H1 (cell line): ENCODE data around the gene DAB2IP. TPM values are rescaled to one million over a fixed set of nuclear protein-coding genes. Genes with fewer than 3 reads are reported as not detected.

ENCODE experiments used
- CTCF ChIA-PET: fragments of 300-600 bp; sonication (Branson Sonifier 250); formaldehyde crosslinking; loops from one replicate; lab custom pipeline; 2021; ENCODE audit not compliant: partially characterized antibody; lab: Charles Lee
- POLR2A ChIA-PET: fragments of 300-600 bp; sonication (Branson Sonifier 250); formaldehyde crosslinking; loops from one replicate; lab custom pipeline; 2021; ENCODE audit warnings: inconsistent platforms; ENCODE audit not compliant: partially characterized antibody; lab: Charles Lee
- DNase-seq, 2 experiments: peaks; one replicate each; pipeline versions ENCODE4 v3.0.0 to v3.0.0-alpha.2; 2010 to 2022; ENCODE audit warnings: low spot score in 2 of 2, low read depth in 1 of 2, mixed read lengths in 1 of 2
- FAIRE-seq: peaks from 2 replicates; lab custom pipeline; 2011; peaks lifted over from hg19 to GRCh38; lab: Jason Lieb, UNC
- H2AFZ ChIP-seq: 2 replicates; pipeline ENCODE4 v1.8.1; 2012; ENCODE audit warnings: low read length, inconsistent platforms
- H2AK5ac ChIP-seq: 2 replicates; pipeline ENCODE4 v1.6.1; 2013; ENCODE audit warnings: low read depth, low read length
- H2BK120ac ChIP-seq: replicated peaks from 2 replicates; pipeline ENCODE3; 2013; ENCODE audit warnings: low read depth, low read length, inconsistent platforms
- H2BK12ac ChIP-seq: 2 replicates; pipeline ENCODE4 v1.6.1; 2013; ENCODE audit warnings: low read depth, low read length
- H2BK15ac ChIP-seq: 2 replicates; pipeline ENCODE4 v1.6.1; 2013; ENCODE audit warnings: low read length
- H2BK20ac ChIP-seq: 2 replicates; pipeline ENCODE4 v1.6.1; 2013; ENCODE audit warnings: low read length
- H2BK5ac ChIP-seq: 2 replicates; pipeline ENCODE4 v1.6.1; 2013; ENCODE audit warnings: low read depth, low read length
- H3K14ac ChIP-seq: 2 replicates; pipeline ENCODE4 v1.6.1; 2013; ENCODE audit warnings: inconsistent platforms; ENCODE audit not compliant: insufficient read length
- H3K18ac ChIP-seq: 2 replicates; pipeline ENCODE4 v1.6.1; 2013; ENCODE audit warnings: low read length; ENCODE audit errors: extremely low read depth
- H3K23ac ChIP-seq: 2 replicates; pipeline ENCODE4 v1.6.1; 2013; ENCODE audit warnings: inconsistent platforms; ENCODE audit not compliant: insufficient read length
- H3K23me2 ChIP-seq: 2 replicates; pipeline ENCODE4 v1.6.1; 2013; ENCODE audit warnings: low read depth, low read length
- H3K27ac ChIP-seq: 2 replicates; pipeline ENCODE4 v1.6.1; 2011; ENCODE audit warnings: low read depth, low read length, inconsistent platforms
- H3K27me3 ChIP-seq, 4 experiments: replicated peaks in 1 of 4; 1 replicate in 1 of 4; 2 replicates in 3 of 4; pipeline versions ENCODE4 v1.6.1 to v1.8.1; 2011 to 2013; ENCODE audit warnings: low read length in 3 of 4, mild to moderate bottlenecking in 3 of 4, inconsistent platforms in 2 of 4, mixed read lengths in 2 of 4, moderate library complexity in 1 of 4; ENCODE audit not compliant: control insufficient read depth in 3 of 4, insufficient read depth in 3 of 4; ENCODE audit errors: extremely low read depth in 1 of 4
- H3K36me3 ChIP-seq, 4 experiments: 2 replicates each; pipeline versions ENCODE4 v1.6.1 to v1.8.1; 2011 to 2013; ENCODE audit warnings: mild to moderate bottlenecking in 4 of 4, low read length in 3 of 4, moderate library complexity in 2 of 4, control low read depth in 1 of 4, inconsistent platforms in 1 of 4; ENCODE audit not compliant: insufficient read depth in 4 of 4, control insufficient read depth in 2 of 4
- H3K4ac ChIP-seq: replicated peaks from 2 replicates; pipeline ENCODE3; 2013; ENCODE audit warnings: low read length, low read depth, mixed read lengths, inconsistent platforms; ENCODE audit not compliant: insufficient read length
- H3K4me1 ChIP-seq, 4 experiments: replicated peaks in 1 of 4; 1 replicate in 1 of 4; 2 replicates in 3 of 4; pipeline versions ENCODE4 v1.6.1 to v1.8.1; 2011 to 2013; ENCODE audit warnings: low read length in 3 of 4, inconsistent platforms in 2 of 4, mixed read lengths in 1 of 4; ENCODE audit not compliant: insufficient read depth in 4 of 4, control insufficient read depth in 3 of 4
- H3K4me2 ChIP-seq, 2 experiments: 2 replicates each; pipeline versions ENCODE4 v1.6.1 to v1.8.1; 2011 to 2013; ENCODE audit warnings: low read depth in 2 of 2, low read length in 2 of 2, control low read depth in 1 of 2, inconsistent platforms in 1 of 2, mild to moderate bottlenecking in 1 of 2; ENCODE audit not compliant: insufficient read depth in 1 of 2
- H3K4me3 ChIP-seq, 4 experiments: fragments of 200-600, 300-600 bp in 1 of 4; sonication (generic), shearing (Covaris generic), sonication (Bioruptor Twin) in 1 of 4; 2 replicates each; pipeline versions ENCODE4 v1.5.1 to v1.8.1; 2011 to 2016; ENCODE audit warnings: low read length in 4 of 4, low read depth in 3 of 4, control low read depth in 2 of 4, inconsistent platforms in 2 of 4, mild to moderate bottlenecking in 2 of 4, mixed read lengths in 1 of 4, moderate library complexity in 1 of 4; ENCODE audit not compliant: insufficient read depth in 2 of 4; ENCODE audit errors: extremely low read depth in 1 of 4
- H3K56ac ChIP-seq: replicated peaks from 2 replicates; pipeline ENCODE3; 2013; ENCODE audit warnings: low read depth, mild to moderate bottlenecking, mixed read lengths, low read length, inconsistent platforms; ENCODE audit not compliant: insufficient read length
- H3K79me1 ChIP-seq: 2 replicates; pipeline ENCODE4 v1.6.1; 2013; ENCODE audit warnings: low read depth, low read length, control low read depth
- H3K79me2 ChIP-seq, 2 experiments: 2 replicates each; pipeline versions ENCODE4 v1.6.1 to v1.8.1; 2012 to 2013; ENCODE audit warnings: low read length in 2 of 2, mild to moderate bottlenecking in 2 of 2, inconsistent platforms in 1 of 2; ENCODE audit not compliant: insufficient read depth in 2 of 2, control insufficient read depth in 1 of 2
- H3K9ac ChIP-seq, 4 experiments: replicated peaks in 1 of 4; 1 replicate in 1 of 4; 2 replicates in 3 of 4; pipeline versions ENCODE4 v1.6.1 to v1.8.1; 2011 to 2013; ENCODE audit warnings: low read depth in 3 of 4, low read length in 3 of 4, control low read depth in 2 of 4, mild to moderate bottlenecking in 2 of 4, moderate library complexity in 2 of 4, inconsistent platforms in 1 of 4; ENCODE audit errors: extremely low read depth in 1 of 4
- H3K9me3 ChIP-seq, 2 experiments: 2 replicates each; pipeline versions ENCODE4 v1.6.1 to v1.8.1; 2012 to 2013; ENCODE audit warnings: mild to moderate bottlenecking in 2 of 2, moderate library complexity in 2 of 2, control low read depth in 1 of 2, inconsistent platforms in 1 of 2, low read depth in 1 of 2, low read length in 1 of 2, mixed read lengths in 1 of 2; ENCODE audit not compliant: insufficient read depth in 2 of 2
- H4K20me1 ChIP-seq, 2 experiments: replicated peaks in 1 of 2; 2 replicates each; pipeline versions ENCODE3 to v1.8.1; 2011 to 2013; ENCODE audit warnings: inconsistent platforms in 2 of 2, low read length in 2 of 2, mild to moderate bottlenecking in 1 of 2; ENCODE audit not compliant: insufficient read depth in 2 of 2, control insufficient read depth in 1 of 2
- H4K5ac ChIP-seq: 2 replicates; pipeline ENCODE4 v1.6.1; 2013; ENCODE audit warnings: low read length, low read depth, mixed read lengths, inconsistent platforms; ENCODE audit not compliant: insufficient read length
- H4K8ac ChIP-seq: 2 replicates; pipeline ENCODE4 v1.8.0; 2013; ENCODE audit warnings: mild to moderate bottlenecking, moderate library complexity, low read length, inconsistent platforms; ENCODE audit not compliant: insufficient read depth; ENCODE audit errors: extremely low read depth
- H4K91ac ChIP-seq: replicated peaks from 2 replicates; pipeline ENCODE3; 2013; ENCODE audit warnings: low read length, mixed read lengths, inconsistent platforms; ENCODE audit not compliant: insufficient read length
- CTBP2 ChIP-seq: IDR thresholded peaks from 2 replicates; pipeline ENCODE4 v1.7.0; 2011; ENCODE audit warnings: borderline replicate concordance, mild to moderate bottlenecking, moderate library complexity, mixed read lengths, low read length; ENCODE audit not compliant: insufficient read depth, insufficient read length
- JUN ChIP-seq: IDR thresholded peaks from 2 replicates; pipeline ENCODE4 v1.6.1; 2011; ENCODE audit warnings: low read depth, mild to moderate bottlenecking, improper control_type of control experiment, low read length
- SP1 ChIP-seq: IDR thresholded peaks from 2 replicates; pipeline ENCODE4 v1.6.1; 2011; ENCODE audit warnings: low read depth, low read length
- SP2 ChIP-seq: IDR thresholded peaks from 2 replicates; pipeline ENCODE4 v1.6.1; 2012; ENCODE audit warnings: mild to moderate bottlenecking, low read length, inconsistent platforms
- WGBS, 2 experiments: shearing (Covaris generic) in 1 of 2; methylation state at CpG; one replicate each; pipeline versions ENCODE4 v1.1.6 to v1.1.7; 2013 to 2015; ENCODE audit warnings: low lambda C conversion rate in 2 of 2, mixed read lengths in 2 of 2, inconsistent platforms in 1 of 2, low coverage in 1 of 2, missing lambda C conversion rate in 1 of 2; ENCODE audit not compliant: insufficient replicate concordance in 2 of 2, insufficient coverage in 1 of 2, insufficient read length in 1 of 2; ENCODE audit errors: extremely low coverage in 1 of 2, missing lambda C conversion rate in 1 of 2; 5-methylcytosine and 5-hydroxymethylcytosine counted together
- polyA plus RNA-seq, 7 experiments: library from polyadenylated mRNA; depleted of rRNA in 3 of 7; stranded (reverse) in 5 of 7; unstranded in 2 of 7; fragments of >200 nt in 5 of 7; fragments of 200-250 nt in 2 of 7; gene quantifications; 1 replicate in 5 of 7; 2 replicates in 1 of 7; 4 replicates in 1 of 7; pipeline versions ENCODE4 v1.2.1 to v1.2.3, GENCODE V29; 2011 to 2013; ENCODE audit warnings: missing spikeins in 2 of 7, mixed read lengths in 2 of 7
- total RNA-seq: library from RNA; stranded (reverse); fragmentation: NEBNext Ultra II Directional; extraction: Animal tissue kit (Norgen Biotek cat#: 25700); gene quantifications from 2 replicates; pipeline ENCODE4 v1.2.1, GENCODE V29; 2021

DAB2IP gene
- total and polyA plus RNA-seq, 2 of the 8 experiments (the other 6 are each of a cell fraction or from before 2014, with no cell fraction given), result 19.7 to 39.5 TPM

DNA sequence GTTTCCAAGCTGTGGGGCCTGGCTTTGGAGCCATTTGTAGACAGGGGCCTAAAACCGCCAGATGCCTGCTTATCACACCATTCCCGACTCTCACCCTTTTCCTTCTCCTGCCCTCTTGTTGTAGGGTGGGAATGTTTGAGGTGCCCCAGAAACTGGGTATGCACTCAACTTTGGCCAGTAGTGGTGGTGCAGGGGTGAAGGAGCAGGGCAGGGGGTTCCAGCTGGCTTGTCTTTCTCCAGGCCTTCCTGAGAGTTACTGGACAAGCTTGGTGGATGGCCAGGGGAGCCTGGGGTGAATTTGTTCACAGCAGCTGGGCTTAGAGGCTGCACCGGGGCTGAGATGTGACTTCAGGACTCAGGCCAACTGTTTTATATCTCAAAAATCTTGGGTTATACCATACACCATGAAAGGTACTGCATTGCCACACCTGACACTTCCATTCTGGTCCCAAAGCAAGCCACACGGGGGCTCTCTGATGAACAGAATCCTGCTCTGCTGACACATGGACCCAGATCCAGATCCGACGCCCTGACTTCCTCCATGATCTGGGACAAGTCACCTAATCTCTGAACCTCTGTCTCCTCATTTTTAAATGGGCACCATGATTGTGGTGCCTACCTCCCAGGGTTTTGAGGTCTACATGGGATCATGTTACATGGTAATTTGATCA lies 62.1 kb downstream of the DAB2IP start:
- POLR2A ChIA-PET, result no interaction called here
- H2BK20ac ChIP-seq, result no peak overlapping the region
- no peaks in the 10 kb centered on the region for H3K27me3 ChIP-seq
- peaks cover 8 to 31% of the 10 kb centered on the region in 2 experiments for H4K20me1 ChIP-seq
- no peak overlapping the region for H4K5ac ChIP-seq
- H2BK15ac ChIP-seq, result no peak overlapping the region
- H3K4me1 ChIP-seq, result peaks cover 2 to 15% (median 6%) of the 10 kb centered on the region in 4 experiments
- no peak overlapping the region for H3K4me3 ChIP-seq
- no peak overlapping the region for H3K9ac ChIP-seq
- H3K36me3 ChIP-seq, result no peaks in the 10 kb centered on the region
- CTCF ChIA-PET, result interaction anchor here (0.5 to 2.3 kb wide), 11 partner anchors 7 to 66 kb away, joined by 3 to 12 read pairs (median 5); no protein-coding TSS in a partner anchor
- no peak overlapping the region for H2AFZ ChIP-seq
- no peak overlapping the region for H3K23ac ChIP-seq
- no peak overlapping the region for H3K4ac ChIP-seq
- H2BK12ac ChIP-seq, result no peak overlapping the region
- FAIRE-seq (no peak), DNase-seq (no peak)
- no peak overlapping the region for H3K14ac ChIP-seq
- no peak overlapping the region for H4K91ac ChIP-seq
- no peak overlapping the region for H3K27ac ChIP-seq
- no peaks in the 10 kb centered on the region for H3K9me3 ChIP-seq
- H3K18ac ChIP-seq, result no peak overlapping the region
- H4K8ac ChIP-seq, result no peak overlapping the region
- no peak overlapping the region for H2BK5ac ChIP-seq
- H3K79me1 ChIP-seq, result peaks cover 24% of the 10 kb centered on the region
- H3K79me2 ChIP-seq, result peaks cover 0 to 59% of the 10 kb centered on the region in 2 experiments; a peak in 2 of 4 replicates
- 80% methylated on average over 6 of the region's 6 CpGs; no CpG with 5 or more reads in 1 of the 2 experiments for WGBS, 2 experiments
- H3K4me2 ChIP-seq, result no peak overlapping the region
- no peak overlapping the region for H3K56ac ChIP-seq
- H2AK5ac ChIP-seq, result no peak overlapping the region
- H3K23me2 ChIP-seq, result no peaks in the 10 kb centered on the region
- H2BK120ac ChIP-seq, result no peak overlapping the region
- TF ChIP-seq CTBP2 (no peak), SP2 (no peak), JUN (no peak), SP1 (no peak)
